Activated naive CD4-positive, alpha-beta T cell treated with anti-CD3 and anti-CD28 coated beads, Interleukin-2, amount 50 U/mL, for 72 hours (primary cell): ENCODE measurements around the gene JPT2. TPM values are rescaled to one million over a fixed set of nuclear protein-coding genes. Genes with fewer than 3 reads are reported as not detected.

Source experiments
- ATAC-seq, 2 donors: fragments of 150-1000 bp; cut with Tn5 transposase; 2 replicates each; pipeline ENCODE4 v1.10.0; 2021; ENCODE audit warnings: mild to moderate bottlenecking in 2 of 2, moderate library complexity in 2 of 2
- DNase-seq, 2 donors: peaks; one replicate each; pipeline ENCODE4 v3.0.0; 2021 to 2022; ENCODE audit warnings: low spot score in 2 of 2
- H3K27ac Mint-ChIP-seq, 2 donors: one replicate each; pipeline ENCODE4 v1.8.0; 2022; ENCODE audit warnings: mild to moderate bottlenecking in 2 of 2, mixed read lengths in 2 of 2
- H3K36me3 Mint-ChIP-seq, 2 donors: one replicate each; pipeline ENCODE4 v1.8.0; 2022; ENCODE audit warnings: mixed read lengths in 2 of 2
- H3K9me3 Mint-ChIP-seq, 2 donors: one replicate each; pipeline ENCODE4 v1.8.0; 2022; ENCODE audit warnings: mixed read lengths in 2 of 2
- total RNA-seq, 2 donors: library from RNA; stranded (reverse); gene quantifications; one replicate each; pipeline ENCODE4 v1.2.3, GENCODE V29; 2022

Gene JPT2
- total RNA-seq, 2 donors from 2014 or later, result 66.5 to 74.8 TPM

- peak overlapping the region; percentile 55 to 82 for H3K27ac Mint-ChIP-seq
- ATAC-seq (peak; percentile 86 to 94), DNase-seq (peak in 1 of 2 donors; percentile 33)
- H3K9me3 Mint-ChIP-seq, result no peaks in the 10 kb centered on the region
- H3K36me3 Mint-ChIP-seq, result peaks cover 5 to 31% of the 10 kb centered on the region in 2 donors
Observed at GRCh38 chr16:1645914-1646525, 32.1 kb upstream of the JPT2 start.

GRCh38 chr16:1647856-1648255 lies 30.2 kb upstream of the JPT2 start:
- Mint-ChIP-seq H3K9me3 (no peaks in the 10 kb centered on the region), H3K27ac (peak overlapping the region in 1 of 2 donors; percentile 3), H3K36me3 (peaks cover 13 to 41% of the 10 kb centered on the region in 2 donors)
- DNase-seq, result no peak
- no peak for ATAC-seq

GRCh38 chr16:1650131-1650530 lies 27.9 kb upstream of the JPT2 start:
- DNase-seq, result no peak
- Mint-ChIP-seq H3K27ac (no peak overlapping the region), H3K9me3 (no peaks in the 10 kb centered on the region), H3K36me3 (peaks cover 16 to 50% of the 10 kb centered on the region in 2 donors)
- no peak for ATAC-seq

GRCh38 chr16:1651094-1651973 lies 26.7 kb upstream of the JPT2 start:
- Mint-ChIP-seq H3K27ac (peak overlapping the region; percentile 72 to 95), H3K36me3 (peaks cover 21 to 45% of the 10 kb centered on the region in 2 donors), H3K9me3 (no peaks in the 10 kb centered on the region)
- ATAC-seq, result no peak
- DNase-seq, result no peak

GRCh38 chr16:1651974-1652312 lies 26.1 kb upstream of the JPT2 start:
- Mint-ChIP-seq H3K9me3 (no peaks in the 10 kb centered on the region), H3K36me3 (peaks cover 21 to 39% of the 10 kb centered on the region in 2 donors), H3K27ac (peak overlapping the region in 1 of 2 donors; percentile 72)
- ATAC-seq (no peak), DNase-seq (no peak)

- ATAC-seq (no peak), DNase-seq (no peak)
- Mint-ChIP-seq H3K27ac (no peak overlapping the region), H3K36me3 (peaks cover 21 to 34% of the 10 kb centered on the region in 2 donors), H3K9me3 (no peaks in the 10 kb centered on the region)
Observed at GRCh38 chr16:1653023-1653422, 25.1 kb upstream of the JPT2 start.

- Mint-ChIP-seq H3K9me3 (no peaks in the 10 kb centered on the region), H3K36me3 (peaks cover 21 to 33% of the 10 kb centered on the region in 2 donors), H3K27ac (no peak overlapping the region)
- DNase-seq (no peak), ATAC-seq (no peak)
Observed at GRCh38 chr16:1654505-1655268, 23.4 kb upstream of the JPT2 start.

- Mint-ChIP-seq H3K9me3 (no peaks in the 10 kb centered on the region), H3K36me3 (peaks cover 21 to 30% of the 10 kb centered on the region in 2 donors), H3K27ac (peak overlapping the region in 1 of 2 donors; percentile 85)
- no peak for ATAC-seq
- DNase-seq, result no peak
Observed at GRCh38 chr16:1655269-1655807, 22.7 kb upstream of the JPT2 start.

- Mint-ChIP-seq H3K36me3 (peaks cover 14 to 22% of the 10 kb centered on the region in 2 donors), H3K27ac (no peak overlapping the region), H3K9me3 (no peaks in the 10 kb centered on the region)
- DNase-seq (no peak), ATAC-seq (no peak)
Observed at GRCh38 chr16:1655909-1656807, 21.9 kb upstream of the JPT2 start.

- Mint-ChIP-seq H3K27ac (no peak overlapping the region), H3K9me3 (no peaks in the 10 kb centered on the region), H3K36me3 (peaks cover 8 to 14% of the 10 kb centered on the region in 2 donors)
- no peak for ATAC-seq
- no peak for DNase-seq
Observed at GRCh38 chr16:1656808-1657617, 21.1 kb upstream of the JPT2 start.

- no peak for ATAC-seq
- peak overlapping the region in 1 of 2 donors; percentile 47 for H3K27ac Mint-ChIP-seq
Observed at GRCh38 chr16:1657841-1658240, 20.2 kb upstream of the JPT2 start.

GRCh38 chr16:1659031-1659430 lies 19.0 kb upstream of the JPT2 start:
- Mint-ChIP-seq H3K36me3 (peaks cover 8 to 13% of the 10 kb centered on the region in 2 donors), H3K27ac (peak overlapping the region in 1 of 2 donors; percentile 86), H3K9me3 (no peaks in the 10 kb centered on the region)
- DNase-seq (no peak), ATAC-seq (peak; percentile 16 to 32)

More at GRCh38 chr16:1657841-1658240, 20.2 kb upstream of the JPT2 start:
- peaks cover 8 to 13% of the 10 kb centered on the region in 2 donors for H3K36me3 Mint-ChIP-seq
- no peaks in the 10 kb centered on the region for H3K9me3 Mint-ChIP-seq
- no peak for DNase-seq

- Mint-ChIP-seq H3K27ac (no peak overlapping the region), H3K36me3 (no peaks in the 10 kb centered on the region), H3K9me3 (no peaks in the 10 kb centered on the region)
- DNase-seq (no peak), ATAC-seq (no peak)
Observed at GRCh38 chr16:1661826-1662225, 16.3 kb upstream of the JPT2 start.

- no peaks in the 10 kb centered on the region for H3K36me3 Mint-ChIP-seq
- no peak overlapping the region for H3K27ac Mint-ChIP-seq
- no peaks in the 10 kb centered on the region for H3K9me3 Mint-ChIP-seq
- ATAC-seq, result no peak
- no peak for DNase-seq
Observed at GRCh38 chr16:1662543-1662942, 15.5 kb upstream of the JPT2 start.

- no peaks in the 10 kb centered on the region for H3K36me3 Mint-ChIP-seq
Observed at GRCh38 chr16:1665829-1666228, 12.2 kb upstream of the JPT2 start.

More at GRCh38 chr16:1665829-1666228, 12.2 kb upstream of the JPT2 start:
- Mint-ChIP-seq H3K27ac (no peak overlapping the region), H3K9me3 (no peaks in the 10 kb centered on the region)
- DNase-seq (no peak), ATAC-seq (no peak)
